K562 (cell line): ENCODE results near the gene PDIA5. TPM values are rescaled to one million over a fixed set of nuclear protein-coding genes. Genes with fewer than 3 reads are reported as not detected.

Source experiments
- ATAC-seq: fragments of 200-7000 bp; cut with Tn5 transposase; 3 replicates; pipeline ENCODE4 v1.9.1; 2020; ENCODE audit warnings: moderate library complexity
- BruUV-seq: library from RNA; stranded (reverse); fragments of 400-500 nt; replicated peaks from 2 replicates; lab custom pipeline; 2021; lab: Mats Ljungman, UMichigan
- CTCF ChIA-PET: fragments of 300-600 bp; formaldehyde crosslinking; extraction: SDS; loops from one replicate; lab custom pipeline; 2021; ENCODE audit warnings: low intra/inter-chr PET ratio; lab: Yijun Ruan, JAX
- POLR2A ChIA-PET: fragments of 300-600, 350-650 bp; sonication (Branson Sonifier 250); formaldehyde crosslinking; extraction: SDS; loops from one replicate; lab custom pipeline; 2021; ENCODE audit warnings: antibody characterized with exemption, inconsistent platforms; lab: Yijun Ruan, JAX
- DNase-seq, 4 experiments: peaks; one replicate each; pipeline versions ENCODE4 v3.0.0 to v3.0.0-alpha.2; 2011 to 2018; ENCODE audit warnings: low spot score in 3 of 4, mixed read lengths in 3 of 4; ENCODE audit errors: extremely low read depth in 1 of 4
- FAIRE-seq: peaks from 2 replicates; lab custom pipeline; 2011; peaks lifted over from hg19 to GRCh38; lab: Jason Lieb, UNC
- H2AFZ ChIP-seq: 2 replicates; pipeline ENCODE4 v1.6.0; 2011; ENCODE audit warnings: low read depth, low read length, control low read depth, inconsistent platforms
- H3K27ac ChIP-seq: fragments of 200-600 bp; 3 replicates; pipeline ENCODE4 v1.8.0; 2011; ENCODE audit warnings: low read depth, mild to moderate bottlenecking, control low read depth, inconsistent platforms, low read length, moderate library complexity, mixed read lengths; ENCODE audit errors: extremely low read depth
- H3K27me3 ChIP-seq, 2 experiments: fragments of 300-600 bp in 1 of 2; 2 replicates in 1 of 2; 3 replicates in 1 of 2; pipeline versions ENCODE4 v1.6.0 to v1.8.0; 2011; ENCODE audit warnings: inconsistent platforms in 2 of 2, low read length in 2 of 2, mild to moderate bottlenecking in 1 of 2, mixed read lengths in 1 of 2, moderate library complexity in 1 of 2; ENCODE audit not compliant: control insufficient read depth in 2 of 2, insufficient read depth in 2 of 2
- H3K36me3 ChIP-seq: fragments of 300-600 bp; 3 replicates; pipeline ENCODE4 v1.8.0; 2011; ENCODE audit warnings: mild to moderate bottlenecking, low read length, inconsistent platforms; ENCODE audit not compliant: control insufficient read depth, insufficient read depth
- H3K4me1 ChIP-seq, 2 experiments: fragments of 200-600 bp in 1 of 2; replicated peaks in 1 of 2; 2 replicates in 1 of 2; 3 replicates in 1 of 2; pipeline versions ENCODE4 v1.5.1 to v1.8.0; 2011; ENCODE audit warnings: inconsistent platforms in 2 of 2, low read length in 2 of 2, mild to moderate bottlenecking in 1 of 2, mixed read lengths in 1 of 2, moderate library complexity in 1 of 2; ENCODE audit not compliant: control insufficient read depth in 2 of 2, insufficient read depth in 2 of 2
- H3K4me2 ChIP-seq: 2 replicates; pipeline ENCODE4 v1.6.1; 2011; ENCODE audit warnings: low read length, control low read depth, inconsistent platforms, mixed read lengths; ENCODE audit not compliant: insufficient read depth
- H3K4me3 ChIP-seq: fragments of 200-600 bp; sonication (generic), shearing (Covaris generic); 2 replicates; pipeline ENCODE4 v1.5.1; 2016; ENCODE audit warnings: control low read depth, inconsistent platforms
- H3K79me2 ChIP-seq: fragments of 200-600 bp; 3 replicates; pipeline ENCODE4 v1.8.0; 2011; ENCODE audit warnings: low read length, inconsistent platforms; ENCODE audit not compliant: control insufficient read depth, insufficient read depth
- H3K9ac ChIP-seq, 2 experiments: 2 replicates each; pipeline versions ENCODE4 v1.6.0 to v1.6.1; 2011; ENCODE audit warnings: low read depth in 2 of 2, low read length in 2 of 2, control low read depth in 1 of 2, inconsistent platforms in 1 of 2, mild to moderate bottlenecking in 1 of 2, mixed read lengths in 1 of 2; ENCODE audit not compliant: insufficient read depth in 1 of 2
- H3K9me1 ChIP-seq: one replicate; pipeline ENCODE4 v1.6.0; 2011; ENCODE audit warnings: inconsistent platforms, mild to moderate bottlenecking, low read length, moderate library complexity; ENCODE audit not compliant: control insufficient read depth, insufficient read depth
- H3K9me3 ChIP-seq: replicated peaks from 2 replicates; pipeline ENCODE4 v1.5.1; 2011; ENCODE audit warnings: low read depth, low read length, inconsistent platforms; ENCODE audit not compliant: control insufficient read depth, insufficient read depth
- H4K20me1 ChIP-seq: replicated peaks from 2 replicates; pipeline ENCODE4 v1.6.1; 2011; ENCODE audit warnings: low read length, inconsistent platforms, mixed read lengths; ENCODE audit not compliant: control insufficient read depth, insufficient read depth
- FOXJ2 ChIP-seq: fragments of 200-800 bp; sonication (Bioruptor generic); IDR thresholded peaks from 2 replicates; pipeline ENCODE4 v1.6.1; 2016; ENCODE audit warnings: missing genetic modification characterization, missing compliant biosample characterization
- GABPA ChIP-seq: fragments of 200-800 bp; sonication (Bioruptor generic); conservative IDR thresholded peaks from 2 replicates; pipeline ENCODE4 v1.6.1; 2016; ENCODE audit warnings: low read depth, missing genetic modification characterization, missing compliant biosample characterization
- GTF2A2 ChIP-seq: IDR thresholded peaks from 2 replicates; pipeline ENCODE4 v1.6.1; 2016; ENCODE audit warnings: mild to moderate bottlenecking, missing genetic modification characterization, missing compliant biosample characterization
- MTA1 ChIP-seq: fragments of 450-650 bp; IDR thresholded peaks from 2 replicates; pipeline ENCODE4 v1.6.1; 2017; ENCODE audit warnings: borderline replicate concordance
- PHB ChIP-seq: fragments of 250-450 bp; sonication (Bioruptor Pico); IDR thresholded peaks from 2 replicates; pipeline ENCODE4 v1.5.0; 2021
- POLR2G ChIP-seq: fragments of 200-400 bp; formaldehyde crosslinking; IDR thresholded peaks from 2 replicates; pipeline ENCODE4 v1.6.1; 2017; ENCODE audit warnings: low read depth, mild to moderate bottlenecking, antibody characterized with exemption, low read length, moderate library complexity
- RBM25 ChIP-seq: fragments of 200-400 bp; formaldehyde crosslinking; IDR thresholded peaks from 2 replicates; pipeline ENCODE4 v1.6.1; 2018; ENCODE audit warnings: low read length, low read depth, moderate library complexity; ENCODE audit not compliant: severe bottlenecking
- TEAD4 ChIP-seq, 2 experiments: sonication (generic) in 1 of 2; formaldehyde crosslinking in 1 of 2; IDR thresholded peaks; 2 replicates each; pipeline versions ENCODE4 v1.6.1 to v1.8.0; 2012 to 2022; ENCODE audit warnings: borderline replicate concordance in 1 of 2, inconsistent platforms in 1 of 2, low read length in 1 of 2, mild to moderate bottlenecking in 1 of 2, missing genetic modification reagents in 1 of 2
- XRCC5 ChIP-seq: fragments of 200-400 bp; formaldehyde crosslinking; IDR thresholded peaks from 2 replicates; pipeline ENCODE4 v1.6.1; 2017; ENCODE audit warnings: low read depth, mild to moderate bottlenecking, low read length
- ZFP36 ChIP-seq: fragments of 150-350 bp; IDR thresholded peaks from 2 replicates; pipeline ENCODE4 v1.6.1; 2018; ENCODE audit warnings: low read length, low read depth; ENCODE audit not compliant: partially characterized antibody
- ZSCAN29 ChIP-seq: fragments of 450-650 bp; IDR thresholded peaks from 2 replicates; pipeline ENCODE4 v1.6.1; 2017
- WGBS: fragments of 100-300 bp; shearing (Covaris generic); methylation state at CpG from one replicate; pipeline ENCODE4 v1.1.6; 2016; ENCODE audit warnings: low coverage, mixed read lengths; ENCODE audit not compliant: insufficient coverage; ENCODE audit errors: missing lambda C conversion rate; 5-methylcytosine and 5-hydroxymethylcytosine counted together
- in situ Hi-C: fragments of 300-500 bp; cut with MboI; formaldehyde crosslinking; loops from 4 replicates; pipeline ENCODE4 v1.15.0; 2018; ENCODE audit warnings: inconsistent platforms, mixed read lengths
- intact Hi-C: fragments of 100-400 bp; cut with micrococcal nuclease; formaldehyde crosslinking; loops from 2 replicates; pipeline ENCODE4 v1.14.2; 2022
- polyA plus RNA-seq, 8 experiments: library from polyadenylated mRNA; depleted of rRNA in 4 of 8; stranded (reverse) in 5 of 8; unstranded in 3 of 8; fragments of >200 nt; fragmentation: Nextera tagmentation in 2 of 8; fragmentation: Illumina TruSeq in 1 of 8; extraction: Ambion mirVana in 2 of 8; extraction: Trizol in 1 of 8; gene quantifications; 2 replicates each; pipeline versions ENCODE4 v1.2.1 to v1.2.3, GENCODE V29; 2011 to 2014; ENCODE audit warnings: inconsistent platforms in 1 of 8, missing spikeins in 1 of 8
- total RNA-seq, 7 experiments: library from RNA; depleted of rRNA in 6 of 7; stranded (reverse); fragments of >200 nt in 6 of 7; fragmentation: Illumina TruSeq in 2 of 7; extraction: Trizol in 2 of 7; gene quantifications; 2 replicates each; pipeline versions ENCODE4 v1.2.1 to v1.2.3, GENCODE V29; 2011 to 2021; ENCODE audit warnings: low replicate concordance in 1 of 7
- TF ChIP-seq, protein P1 (sequence below): fragments of 450-650 bp; IDR thresholded peaks from 2 replicates; pipeline ENCODE4 v1.6.1; 2016; ENCODE audit warnings: borderline replicate concordance

PDIA5 gene
- total and polyA plus RNA-seq, 9 of the 15 experiments (the other 6 are each of a cell fraction or from before 2014, with no cell fraction given) = 3.4 to 31.8 (median 19.6) TPM

DNA sequence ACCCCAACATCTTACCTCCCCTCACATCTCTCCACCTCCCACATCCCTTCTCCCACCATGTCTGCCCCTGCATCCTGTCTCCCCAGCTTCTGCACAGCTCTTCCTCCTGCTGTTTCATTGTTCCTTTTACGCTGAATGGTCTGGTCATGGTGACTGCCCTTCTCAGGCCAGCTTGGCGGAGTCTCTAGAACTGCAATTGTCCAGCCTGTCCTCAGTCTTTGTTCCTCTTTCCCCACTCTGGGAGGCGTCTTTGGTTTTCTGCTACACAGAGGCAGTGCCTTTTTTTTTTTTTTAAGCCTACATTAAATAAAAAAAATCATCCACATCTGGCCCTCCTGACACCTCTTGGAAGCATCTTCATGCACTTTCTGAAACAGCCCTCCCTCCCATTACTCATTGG, 85.9 kb downstream of the PDIA5 start:
- Histone ChIP-seq H3K4me1 (no peaks in the 10 kb centered on the region; a peak in 1 of 5 replicates), H2AFZ (no peak overlapping the region), H3K9me1 (no peaks in the 10 kb centered on the region), H3K27me3 (no peaks in the 10 kb centered on the region), H3K36me3 (peaks cover 73% of the 10 kb centered on the region; the same call in 2 of the 3 replicates), H3K9ac (no peak overlapping the region), H3K79me2 (no peaks in the 10 kb centered on the region), H3K9me3 (no peaks in the 10 kb centered on the region)
- ChIA-PET POLR2A (no interaction called here), CTCF (no interaction called here)
- DNase-seq (no peak), ATAC-seq (no peak)
- WGBS = 94% methylated on average over 2 of the region's 3 CpGs
- intact Hi-C loops = no loop called here
- in situ Hi-C loops = no loop called here
- TF ChIP-seq FOXJ2 (tag) = no peak
- no peak for TF ChIP-seq MTA1
- TF ChIP-seq TEAD4 (IDR thresholded peaks at IDR 0.05; ENCODE audit: low read length) = no peak
- no peak for TF ChIP-seq TEAD4 (CRISPR knock-in tag; IDR thresholded peaks at IDR 0.05; ENCODE audit: borderline replicate concordance)
- TF ChIP-seq GTF2A2 (tag) = no peak
- no peak for TF ChIP-seq XRCC5
- TF ChIP-seq GABPA (tag) = no peak
- no peak for TF ChIP-seq RBM25
- TF ChIP-seq PHB (CRISPR knock-in tag) = no peak
- no peak for TF ChIP-seq ZFP36
- TF ChIP-seq ZSCAN29 = no peak
- TF ChIP-seq, protein P1, sequence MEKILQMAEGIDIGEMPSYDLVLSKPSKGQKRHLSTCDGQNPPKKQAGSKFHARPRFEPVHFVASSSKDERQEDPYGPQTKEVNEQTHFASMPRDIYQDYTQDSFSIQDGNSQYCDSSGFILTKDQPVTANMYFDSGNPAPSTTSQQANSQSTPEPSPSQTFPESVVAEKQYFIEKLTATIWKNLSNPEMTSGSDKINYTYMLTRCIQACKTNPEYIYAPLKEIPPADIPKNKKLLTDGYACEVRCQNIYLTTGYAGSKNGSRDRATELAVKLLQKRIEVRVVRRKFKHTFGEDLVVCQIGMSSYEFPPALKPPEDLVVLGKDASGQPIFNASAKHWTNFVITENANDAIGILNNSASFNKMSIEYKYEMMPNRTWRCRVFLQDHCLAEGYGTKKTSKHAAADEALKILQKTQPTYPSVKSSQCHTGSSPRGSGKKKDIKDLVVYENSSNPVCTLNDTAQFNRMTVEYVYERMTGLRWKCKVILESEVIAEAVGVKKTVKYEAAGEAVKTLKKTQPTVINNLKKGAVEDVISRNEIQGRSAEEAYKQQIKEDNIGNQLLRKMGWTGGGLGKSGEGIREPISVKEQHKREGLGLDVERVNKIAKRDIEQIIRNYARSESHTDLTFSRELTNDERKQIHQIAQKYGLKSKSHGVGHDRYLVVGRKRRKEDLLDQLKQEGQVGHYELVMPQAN = no peak
- no peak for TF ChIP-seq POLR2G
- TF ChIP-seq, all 486 proteins: peak for 0
- Histone ChIP-seq H3K27ac (no peak overlapping the region), H3K4me2 (no peak overlapping the region), H3K4me3 (no peak overlapping the region), H4K20me1 (no peaks in the 10 kb centered on the region)
- no peak for FAIRE-seq
- no TSS peak for BruUV-seq
